Measurements from ENCODE around the gene TTC24.
A peak's percentile ranks its signal among the peaks of the same experiment; 100 is the strongest.
"Not testable (repeated sequence)": the region's sequence is repeated elsewhere in the genome, so short reads cannot be mapped to it uniquely, and the experiment has no call there.

Gene TTC24

DNA sequence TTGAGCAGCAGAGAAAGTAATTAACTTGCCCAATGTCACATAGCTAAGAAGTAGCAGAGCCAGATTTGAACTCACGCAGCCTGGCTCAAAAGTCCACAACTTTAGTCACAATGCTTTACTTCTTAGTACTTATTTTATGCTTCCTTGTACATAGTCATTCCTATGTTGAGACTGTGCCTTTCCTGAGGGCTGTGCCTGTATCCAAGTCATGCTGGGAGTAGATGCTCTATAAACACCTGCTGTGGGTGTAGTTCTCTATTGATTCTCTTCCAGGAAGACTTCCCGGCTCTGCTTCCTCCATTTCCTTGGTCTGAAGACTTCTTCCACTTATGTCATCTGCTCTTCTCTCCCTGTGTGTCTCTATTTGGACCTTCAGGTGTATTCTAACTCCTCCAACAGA lies 23.8 kb upstream of the TTC24 start:
- no peak for DNase-seq

DNA sequence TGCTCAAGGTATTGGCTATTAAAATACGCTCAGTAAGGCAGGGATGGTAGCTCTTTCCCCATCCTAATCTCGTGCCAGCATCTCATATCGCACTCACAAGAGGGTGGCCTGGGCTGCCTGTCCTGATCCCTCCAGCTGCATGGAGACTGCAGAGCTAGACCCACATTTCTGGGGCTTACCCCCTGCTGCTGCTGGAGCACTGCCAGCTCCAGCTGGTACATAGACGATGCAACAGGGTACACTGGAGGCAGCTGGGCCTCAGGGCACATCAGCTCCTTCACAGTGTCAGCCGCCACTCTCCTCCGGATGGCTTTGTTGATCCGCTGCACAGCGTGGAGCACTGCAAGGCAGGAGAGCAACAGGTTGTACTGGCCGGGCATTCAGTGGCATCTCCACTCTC lies 23.2 kb upstream of the TTC24 start:
- DNase-seq = no peak

DNA sequence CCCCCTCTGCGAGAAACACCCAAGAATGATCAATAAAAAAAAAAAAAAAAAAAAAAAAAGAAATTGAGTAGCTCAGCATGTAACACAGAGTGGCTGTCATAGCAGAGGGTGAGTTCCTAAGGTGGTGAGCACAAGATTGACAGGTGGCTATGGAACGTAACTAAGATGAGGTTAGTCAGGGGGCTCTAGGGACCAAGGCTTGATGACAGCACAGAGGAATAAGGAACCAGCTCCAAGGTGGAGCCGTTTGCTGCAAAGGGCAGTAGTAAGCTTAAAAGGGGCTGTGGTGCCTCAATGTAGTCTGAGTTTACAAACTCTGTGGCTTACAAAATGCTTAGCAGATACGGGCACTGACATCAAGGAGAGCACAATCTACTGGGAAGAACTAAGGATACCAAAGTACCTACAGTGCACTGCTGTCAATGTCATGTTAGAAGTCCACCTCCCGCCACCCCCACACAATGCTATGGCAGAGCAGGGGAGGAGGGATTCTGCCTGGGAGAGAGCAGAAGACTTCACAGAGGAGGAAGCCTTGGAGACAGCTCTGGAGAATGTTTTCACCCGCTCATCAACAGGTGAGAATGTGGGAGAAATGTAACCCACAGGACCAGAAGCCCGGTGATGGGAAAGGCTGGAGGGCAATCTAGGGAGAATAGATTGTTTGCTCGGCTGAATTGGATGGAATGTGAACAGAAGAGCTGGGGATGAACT lies 20.3 kb upstream of the TTC24 start:
- no peak for DNase-seq

DNA sequence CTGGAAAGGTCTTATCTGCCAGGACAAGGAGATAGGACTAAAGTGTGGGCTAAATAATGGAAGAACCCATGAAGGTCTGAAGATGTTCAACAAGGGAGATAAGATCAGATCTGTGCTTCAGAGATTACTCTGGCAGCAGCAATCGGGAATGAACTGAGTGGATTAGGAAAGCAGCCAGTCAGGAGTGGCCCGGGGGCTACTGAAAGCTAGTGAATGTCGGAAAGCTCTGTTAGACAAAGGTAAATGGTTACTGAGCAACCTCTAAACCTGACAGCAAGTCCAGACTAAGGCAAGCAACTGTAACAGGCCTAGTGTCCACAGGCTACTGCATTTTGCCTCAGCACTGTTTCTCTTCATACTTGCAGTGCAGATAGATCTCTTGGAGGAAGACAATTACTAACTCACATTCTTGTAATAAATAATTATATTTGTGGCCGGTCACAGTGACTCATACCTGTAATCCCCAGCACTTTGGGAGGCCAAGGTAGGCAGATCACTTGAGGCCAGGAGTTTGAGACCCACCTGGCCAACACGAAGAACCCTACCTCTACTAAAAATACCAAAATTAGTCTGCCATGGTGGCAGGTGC lies 19.6 kb upstream of the TTC24 start:
- no peak for DNase-seq

DNA sequence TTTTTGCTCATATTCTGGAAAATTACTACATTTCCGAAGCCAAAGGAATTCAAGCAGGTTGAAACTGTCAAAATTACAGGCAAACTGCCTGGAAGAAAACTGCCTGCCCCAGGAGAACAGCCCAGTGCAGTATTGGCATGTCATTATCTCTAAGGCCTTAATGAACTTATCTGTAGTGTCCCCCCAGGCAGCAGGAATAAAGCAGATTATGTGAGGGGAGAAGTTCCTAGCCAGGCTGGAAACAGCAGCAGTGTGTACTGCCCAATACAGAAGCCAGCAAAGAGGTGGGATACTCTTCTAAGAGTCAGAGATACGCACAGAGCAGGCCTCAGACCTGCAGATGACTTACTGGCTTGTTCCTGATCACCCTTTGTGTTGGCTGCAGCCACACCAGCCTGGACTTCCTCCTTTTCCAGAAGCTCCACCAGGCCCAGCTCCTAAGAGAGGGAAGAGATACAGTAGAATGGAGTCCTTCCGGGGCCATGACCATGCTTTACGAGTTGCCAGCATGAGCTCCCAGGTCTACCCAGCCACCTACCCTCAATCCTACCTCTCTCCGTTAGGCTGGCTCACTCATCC lies 18.8 kb upstream of the TTC24 start:
- DNase-seq = no peak

DNA sequence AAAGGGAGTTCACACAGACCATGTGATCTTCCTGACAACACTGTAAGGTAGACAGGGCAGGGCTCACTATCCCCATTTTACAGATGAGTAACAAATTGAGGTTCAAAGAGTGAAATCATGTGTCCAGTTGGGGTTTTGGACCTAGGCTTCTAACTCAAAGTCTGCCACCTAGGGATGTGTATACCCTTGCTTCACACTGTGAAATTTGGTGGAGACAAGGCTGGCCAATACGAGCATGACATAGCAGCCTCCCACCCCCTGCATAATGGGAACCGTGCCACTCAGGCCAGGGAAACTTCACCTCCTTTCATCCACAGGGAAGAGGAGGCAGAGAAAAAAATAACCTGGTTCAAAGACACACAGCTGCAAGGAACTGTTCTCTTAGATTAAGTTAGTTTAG lies 14.0 kb upstream of the TTC24 start:
- no peak for DNase-seq

DNA sequence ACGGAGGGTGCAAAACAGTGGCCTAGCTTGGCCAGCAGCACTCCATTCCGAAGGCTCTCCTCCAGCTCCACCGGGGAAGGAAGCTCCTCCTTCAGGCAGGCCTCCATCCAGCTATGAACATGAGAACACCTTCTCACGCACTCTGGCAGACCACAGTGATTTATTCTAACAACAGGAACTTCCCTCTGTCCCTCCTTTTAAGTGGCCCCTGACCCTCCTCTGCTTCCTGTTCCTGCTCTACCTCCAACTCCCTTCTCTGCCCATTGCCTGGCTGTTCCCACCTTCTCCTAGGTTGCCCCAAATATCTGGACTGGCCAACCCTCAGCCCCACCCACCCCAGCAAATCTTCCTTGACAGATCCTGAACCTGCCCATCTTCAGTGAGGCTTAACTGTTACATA lies 13.1 kb upstream of the TTC24 start:
- no peak for DNase-seq

DNA sequence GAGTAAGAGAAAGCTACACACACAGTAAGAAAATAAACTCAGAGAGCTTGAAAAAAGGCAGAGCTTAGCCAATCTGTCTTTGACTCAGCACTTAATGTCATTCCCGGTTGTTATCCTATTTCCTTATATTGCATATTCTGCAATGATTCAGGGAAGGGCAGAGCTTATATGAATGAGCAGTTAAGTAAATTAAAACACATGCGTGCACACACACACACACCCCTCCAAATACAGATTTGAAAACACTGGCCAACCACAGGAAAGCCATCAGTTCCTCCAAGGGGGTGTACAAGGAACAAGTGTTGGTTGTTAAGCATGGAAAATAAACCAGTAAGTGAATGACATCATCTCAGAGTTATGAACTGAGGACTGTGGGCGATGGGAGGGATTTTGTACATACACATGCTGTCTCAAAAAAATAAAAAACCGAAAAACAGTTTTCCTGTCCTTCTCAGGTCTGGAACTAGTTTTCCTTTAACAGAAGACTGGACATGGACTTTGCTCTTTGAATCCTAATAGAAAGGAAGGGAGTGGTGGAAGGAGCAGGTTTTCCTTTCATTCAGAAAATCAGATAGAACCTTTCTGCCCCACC lies 8.2 kb upstream of the TTC24 start:
- DNase-seq = no peak

DNA sequence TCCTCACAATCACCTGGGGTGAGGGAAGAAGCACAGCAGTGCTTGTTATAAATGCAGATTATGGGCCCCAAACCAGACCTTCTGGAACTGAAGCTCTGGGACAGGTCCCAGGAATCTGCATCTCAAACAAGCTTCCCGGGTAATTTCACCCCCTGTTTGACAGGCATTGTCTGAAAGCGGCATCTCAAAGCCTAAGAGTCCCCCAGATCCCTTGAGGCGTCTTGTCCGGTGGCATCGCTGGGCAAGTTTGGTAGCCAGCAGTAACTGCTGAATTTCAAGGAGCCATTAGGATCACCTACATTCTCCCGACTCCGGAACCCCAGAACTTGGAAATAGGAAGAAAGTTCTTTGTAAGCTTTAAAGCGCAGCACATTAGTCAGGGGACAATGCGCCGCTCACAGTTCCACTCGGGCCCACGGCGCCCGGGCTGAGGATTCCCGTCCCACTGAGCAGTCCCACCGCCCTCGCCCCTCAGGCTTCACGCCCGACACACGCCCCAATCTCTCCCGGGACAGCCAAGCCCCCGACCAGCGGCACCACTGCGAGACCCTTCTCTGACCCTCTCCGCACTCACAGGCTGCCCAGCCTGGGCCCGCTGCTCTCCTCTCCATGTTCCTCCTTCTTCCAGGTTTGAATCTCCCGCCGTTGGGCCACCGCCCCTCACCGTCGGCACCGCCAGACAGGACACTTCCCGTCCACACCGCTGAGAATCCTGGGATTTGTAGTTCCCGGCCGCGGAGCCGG lies 7.4 kb upstream of the TTC24 start, which contains the start of gene IQGAP3:
TSS of gene IQGAP3 (minus strand) at position 647 of the 744 bp plus-strand sequence. CDS start at position 611, 36 bp downstream.
- DNase-seq = peak; percentile 62

DNA sequence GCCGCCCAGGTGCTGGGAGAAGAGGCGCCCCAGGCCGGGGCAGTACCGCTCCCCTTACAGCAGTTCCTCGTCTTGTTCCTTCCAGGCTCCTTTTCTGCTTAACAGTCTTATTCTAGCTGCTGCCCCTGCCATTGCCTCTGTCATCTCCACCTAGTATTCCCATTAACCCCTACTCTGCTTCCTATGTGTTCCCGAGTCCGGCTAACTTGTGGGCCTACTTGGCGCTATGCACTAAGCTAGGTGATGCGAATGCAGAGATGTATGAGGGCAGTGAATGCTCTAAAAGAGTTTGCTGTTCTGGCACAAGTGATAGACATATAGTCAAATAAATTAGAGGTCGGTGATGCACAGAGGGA lies 6.9 kb upstream of the TTC24 start:
- DNase-seq = no peak

DNA sequence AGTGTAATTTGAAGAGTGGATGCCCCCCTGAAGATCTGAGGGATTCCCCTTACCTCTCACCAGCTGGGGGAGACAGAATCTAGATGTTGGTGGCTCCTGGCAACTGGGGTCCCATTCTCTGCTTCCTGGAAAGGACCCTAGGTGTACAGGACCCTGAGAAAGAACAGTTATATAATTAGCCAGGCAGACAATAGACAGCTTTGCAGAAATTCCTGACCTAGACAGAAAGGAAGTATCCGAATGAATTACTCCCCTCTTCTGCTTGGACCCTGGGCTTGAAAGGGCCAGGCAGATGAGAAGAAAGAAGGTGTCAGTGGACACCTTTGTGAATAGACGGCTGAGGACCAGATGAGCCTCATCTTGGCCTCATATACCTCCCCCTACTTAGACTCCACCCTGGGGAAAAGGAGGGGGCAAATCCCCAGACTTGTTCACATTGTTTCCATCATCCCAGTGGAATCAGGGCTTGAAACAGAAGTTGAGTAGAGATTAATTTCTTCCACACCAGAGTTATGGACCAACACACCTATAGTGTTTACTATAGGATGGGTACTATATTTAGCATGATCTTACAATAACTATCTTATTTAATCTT lies 5.4 kb upstream of the TTC24 start:
- DNase-seq = no peak

DNA sequence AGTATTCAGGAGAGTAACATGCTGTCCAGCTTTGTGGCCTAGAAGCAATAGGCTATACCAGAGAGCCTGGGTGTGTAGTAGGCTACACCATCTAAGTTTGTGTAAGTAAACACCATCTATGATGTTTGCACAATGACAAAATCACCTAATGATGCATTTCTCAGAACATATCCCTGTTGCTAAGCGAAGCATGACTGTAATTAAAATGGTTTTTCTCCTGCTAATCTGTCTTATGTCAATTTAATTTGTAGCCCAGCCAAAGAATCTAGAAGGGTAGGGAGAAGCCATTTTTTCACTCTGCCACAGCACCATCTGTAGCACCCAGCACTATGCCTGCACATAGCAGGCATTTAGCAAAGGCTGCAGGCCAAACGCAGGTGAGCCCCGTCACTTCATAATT lies 2.0 kb upstream of the TTC24 start:
- no peak for DNase-seq

DNA sequence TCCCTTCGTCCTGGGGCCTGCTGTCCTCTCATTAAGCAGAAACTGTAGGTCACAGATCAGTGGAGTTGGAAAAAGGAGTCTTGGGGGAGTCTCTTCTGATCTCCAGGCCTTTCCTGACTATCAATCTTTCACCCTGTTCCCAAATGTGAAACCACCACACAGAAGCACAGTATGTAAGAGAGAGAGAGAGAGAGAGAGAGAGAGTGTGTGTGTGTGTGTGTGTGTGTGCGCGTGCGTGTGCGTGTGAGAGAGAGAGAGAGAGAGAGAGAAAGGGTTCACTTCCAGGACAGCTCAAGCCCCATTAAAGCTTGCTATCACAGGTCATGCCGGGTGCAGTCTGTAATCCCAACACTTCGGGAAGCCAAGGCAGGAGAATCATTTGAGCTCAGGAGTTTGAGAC lies 1.5 kb upstream of the TTC24 start:
- DNase-seq = no peak

DNA sequence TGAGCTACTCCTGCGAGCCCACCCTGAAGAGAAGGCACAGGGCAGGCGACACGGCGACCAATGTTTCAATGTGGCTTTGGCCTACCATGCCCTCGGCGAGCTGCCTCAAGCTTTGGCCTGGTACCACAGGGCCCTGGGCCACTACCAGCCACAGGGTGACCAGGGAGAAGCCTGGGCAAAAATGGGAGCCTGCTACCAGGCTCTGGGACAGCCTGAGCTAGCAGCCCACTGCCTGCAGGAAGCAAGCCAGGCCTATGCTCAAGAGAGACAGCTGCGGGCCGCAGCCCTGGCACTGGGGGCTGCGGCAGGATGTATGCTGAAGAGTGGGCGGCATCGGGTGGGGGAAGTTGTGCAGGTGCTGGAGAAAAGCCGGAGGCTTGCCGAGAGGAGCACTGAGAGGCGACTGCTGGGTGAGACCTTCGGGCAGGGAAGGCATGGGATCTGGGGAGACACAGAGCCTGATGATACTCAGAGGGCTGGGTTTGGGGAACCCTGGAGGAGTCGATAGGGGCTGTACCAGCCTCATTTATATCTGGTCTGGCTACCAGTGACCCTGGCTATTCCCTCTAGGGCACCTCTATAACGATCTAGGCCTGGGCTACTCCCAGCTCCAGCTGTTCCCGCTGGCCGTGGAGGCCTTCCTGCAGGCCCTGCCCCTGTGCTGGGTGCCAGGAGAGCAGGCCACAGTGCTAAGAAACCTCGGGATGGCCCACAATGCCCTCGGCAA lies 2.3 kb downstream of the TTC24 start:
- DNase-seq = no peak

DNA sequence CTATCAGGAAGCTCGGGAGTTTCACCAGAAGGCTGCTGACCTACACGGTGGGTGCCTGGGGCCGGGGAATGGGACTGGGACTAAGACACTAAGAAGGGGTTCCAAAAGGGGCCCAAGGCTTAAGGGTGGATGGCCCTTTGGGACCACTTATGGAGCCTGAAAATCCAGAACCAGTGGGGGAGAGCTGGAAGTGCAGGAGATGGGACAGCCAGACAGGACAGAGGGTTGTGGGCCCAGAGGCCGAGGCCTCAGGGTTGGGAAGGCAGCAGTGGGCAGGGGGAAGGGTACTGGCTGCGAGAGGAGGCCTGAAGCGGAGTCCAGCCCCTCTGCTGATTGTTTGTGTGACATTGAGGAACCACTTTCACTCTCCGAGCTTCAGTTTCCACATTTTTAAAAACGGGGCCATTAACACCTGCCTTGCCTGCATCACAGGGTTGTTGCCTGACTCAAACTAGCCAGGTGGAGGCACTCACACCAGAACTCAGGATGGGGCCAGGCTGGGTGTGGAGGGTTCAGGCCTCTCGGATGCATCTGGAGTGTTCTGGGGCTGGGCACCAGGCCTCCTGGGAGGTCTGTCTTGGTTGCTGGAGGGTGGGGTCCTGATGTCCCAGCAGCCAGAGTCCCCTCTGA lies 3.0 kb downstream of the TTC24 start:
- no peak for DNase-seq

DNA sequence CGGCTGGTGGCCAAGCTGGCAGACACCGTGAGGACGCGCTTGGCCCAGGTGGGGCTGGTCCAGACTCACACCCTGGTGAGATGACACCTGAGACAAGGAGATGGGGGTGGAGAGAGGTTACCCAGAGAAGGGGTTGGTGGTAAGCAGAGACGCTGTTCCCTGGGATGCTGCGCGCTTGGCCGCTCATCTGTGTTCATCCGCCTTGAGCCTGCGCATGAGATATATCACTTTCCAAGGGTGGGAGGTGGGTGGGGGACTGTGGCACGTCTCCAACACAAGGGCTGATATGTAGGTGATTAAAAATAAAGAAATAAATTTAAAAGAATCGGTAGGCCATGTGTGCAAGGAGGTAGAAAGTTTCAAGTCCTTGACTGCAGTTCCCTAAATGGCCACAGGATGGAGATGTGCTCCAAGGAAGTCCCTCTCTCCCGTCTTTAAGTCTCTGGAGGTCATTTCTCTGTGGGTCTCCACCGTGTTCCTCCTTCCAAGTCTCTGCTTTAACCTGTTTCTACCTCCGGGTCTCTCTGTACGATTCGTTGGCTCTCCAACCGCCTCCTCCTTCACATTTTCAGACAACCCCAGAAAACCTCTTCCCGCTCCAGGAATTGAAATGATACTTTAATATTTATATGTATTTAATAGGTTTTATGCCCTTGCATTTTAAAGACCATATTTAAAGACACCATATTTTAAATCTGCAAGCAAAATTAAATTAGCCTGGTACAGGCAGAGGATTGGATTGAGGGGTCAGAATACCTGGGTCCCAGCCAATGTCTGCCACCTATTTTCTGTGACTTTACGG lies 4.5 kb downstream of the TTC24 start:
- peak; percentile 69 for DNase-seq

DNA sequence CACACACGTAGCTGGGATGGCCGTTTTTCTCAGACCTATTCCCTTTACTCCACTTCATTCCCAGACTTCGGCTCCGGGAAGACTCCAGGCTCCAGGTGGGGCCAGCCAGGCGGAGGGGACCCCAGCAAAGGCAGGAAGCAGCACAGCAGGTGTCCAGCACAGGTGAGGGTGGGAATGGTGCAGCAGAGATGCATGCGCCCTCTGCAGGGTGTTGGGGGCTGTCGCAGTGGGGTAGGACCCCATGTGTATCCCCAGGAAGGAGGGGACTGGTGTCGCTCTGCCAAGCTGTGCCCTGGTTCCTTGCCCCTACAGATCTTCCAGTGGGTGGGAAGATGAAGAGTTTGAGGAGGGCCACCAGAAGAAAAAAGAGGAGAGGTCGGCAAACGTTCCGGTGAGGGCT lies 5.3 kb downstream of the TTC24 start:
- no peak for DNase-seq

DNA sequence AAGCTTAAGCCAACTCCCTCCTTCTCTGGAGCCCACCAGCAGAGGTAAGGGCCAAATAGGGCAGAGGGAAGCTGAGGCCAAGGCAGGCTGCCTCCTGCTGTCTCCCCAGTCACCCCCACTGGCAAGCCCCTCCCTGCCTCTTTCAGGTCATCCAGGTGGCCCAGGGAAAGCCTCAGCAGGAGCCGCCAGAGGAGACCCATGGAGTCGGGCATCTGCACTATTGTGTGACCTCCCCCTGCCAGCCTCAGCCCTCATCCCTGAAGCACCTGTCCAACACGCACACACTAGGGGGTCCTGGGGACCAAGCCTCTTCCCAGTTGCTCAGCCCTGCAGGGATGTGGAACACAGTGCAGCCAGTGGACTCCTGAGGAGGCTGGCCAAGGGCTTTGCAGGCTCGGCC lies 6.8 kb downstream of the TTC24 start:
- no peak for DNase-seq

DNA sequence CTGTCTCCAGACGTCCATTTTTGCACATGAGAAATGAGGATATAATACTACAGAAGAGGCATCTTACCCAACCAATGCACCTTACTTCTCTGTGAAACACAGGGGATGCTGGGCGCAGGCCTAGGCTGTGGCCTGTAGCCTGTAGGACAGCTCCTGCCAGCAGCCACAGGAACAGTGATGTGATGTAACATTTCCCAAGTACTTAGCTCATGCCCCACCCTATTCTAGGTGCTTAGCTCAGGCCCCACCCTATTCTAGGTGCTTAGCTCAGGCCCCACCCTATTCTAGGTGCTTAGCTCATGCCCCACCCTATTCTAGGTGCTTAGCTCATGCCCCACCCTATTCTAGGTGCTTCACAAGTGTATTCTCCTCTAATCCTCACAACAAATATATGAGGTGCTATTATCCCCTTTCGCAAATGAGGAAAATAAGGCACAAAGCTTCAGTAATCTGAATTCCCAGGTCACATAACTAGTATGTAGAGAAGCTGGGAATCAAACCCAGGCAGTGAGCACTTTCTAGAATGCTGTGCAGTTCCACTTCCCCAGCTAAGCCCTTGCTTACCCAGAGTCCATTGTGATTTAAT lies 7.5 kb downstream of the TTC24 start:
- DNase-seq = no peak

DNA sequence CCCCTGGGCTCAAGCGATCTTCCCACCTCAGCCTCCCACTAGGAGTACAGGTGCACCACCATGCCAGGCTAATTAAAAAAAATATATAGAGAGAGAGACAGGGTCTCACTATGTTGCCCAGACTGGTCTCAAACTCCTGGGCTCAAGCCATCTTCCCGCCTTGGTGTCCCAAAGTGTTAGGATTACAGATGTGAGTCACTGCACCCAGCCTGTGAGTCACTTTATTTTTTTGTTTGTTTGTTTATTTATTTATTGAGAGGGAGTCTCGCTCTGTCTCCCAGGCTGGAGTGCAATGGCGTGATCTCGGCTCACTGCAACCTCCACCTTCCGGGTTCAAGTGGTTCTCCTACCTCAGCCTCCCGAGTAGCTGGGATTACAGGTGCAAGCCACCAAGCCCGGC lies 8.4 kb downstream of the TTC24 start:
- not testable (repeated sequence) for DNase-seq

DNA sequence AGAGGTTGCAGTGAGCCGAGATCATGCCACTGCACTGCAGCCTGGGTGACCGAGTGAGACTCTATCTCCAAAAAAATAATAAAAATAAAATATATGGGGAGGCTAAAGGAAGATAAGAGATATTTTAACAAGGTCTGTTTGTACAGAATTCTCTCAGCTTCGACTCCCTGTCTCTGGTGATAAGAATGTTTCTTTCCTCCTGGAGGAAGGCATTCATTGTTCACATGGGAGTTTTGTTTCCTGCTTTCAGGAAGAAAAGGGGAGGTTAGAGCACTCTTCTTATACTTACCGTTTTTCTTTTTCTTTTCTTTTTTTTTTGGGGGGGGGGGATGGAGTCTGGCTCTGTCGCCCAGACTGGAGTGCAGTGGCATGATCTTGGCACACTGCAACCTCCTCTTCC lies 10.0 kb downstream of the TTC24 start:
- DNase-seq = no peak

Data from stimulated activated CD4-positive, alpha-beta T cell treated with anti-CD3 and anti-CD28 coated beads, Interleukin-12 subunit alpha, Interleukin-12 subunit beta, amount 100 ng/mL, for 4 hours (primary cell).